Endothelial cell of umbilical vein (primary cell): ENCODE measurements around the gene ATG14.

ENCODE experiments used
- POLR2A ChIP-seq: IDR thresholded peaks from 2 replicates; pipeline ENCODE4 v1.6.1; 2012; ENCODE audit warnings: low read depth, mild to moderate bottlenecking, control low read depth, low read length
- TF ChIP-seq, protein P1 (sequence below), 2 donors: IDR thresholded peaks; 1 replicate in 1 of 2; 2 replicates in 1 of 2; pipeline ENCODE4 v1.5.1; 2011; ENCODE audit warnings: low read length in 2 of 2, mild to moderate bottlenecking in 2 of 2, moderate library complexity in 2 of 2, control low read depth in 1 of 2, inconsistent platforms in 1 of 2, low read depth in 1 of 2; ENCODE audit not compliant: insufficient read depth in 1 of 2; ENCODE audit errors: extremely low read depth in 1 of 2

DNA sequence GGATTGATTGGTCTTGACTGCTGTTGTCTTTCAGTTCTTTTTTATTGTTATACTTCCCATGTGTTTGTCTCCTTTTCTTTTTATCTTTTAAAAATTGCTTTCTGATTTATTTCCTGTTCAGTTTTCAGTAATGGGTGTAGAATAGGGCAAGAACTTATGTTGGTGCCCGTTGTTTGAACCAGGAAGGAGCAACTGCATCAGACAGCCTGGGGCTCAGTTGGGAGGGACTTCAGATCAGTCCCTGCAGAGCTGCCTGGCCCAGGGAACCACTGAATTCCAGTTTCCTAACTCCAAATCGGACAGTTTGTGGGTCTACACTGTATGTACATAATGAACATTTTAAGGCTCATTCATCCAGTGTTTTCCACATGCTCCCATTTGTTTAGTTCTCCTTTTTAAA, 75.5 kb downstream of the ATG14 start:
- TF ChIP-seq, protein P1, sequence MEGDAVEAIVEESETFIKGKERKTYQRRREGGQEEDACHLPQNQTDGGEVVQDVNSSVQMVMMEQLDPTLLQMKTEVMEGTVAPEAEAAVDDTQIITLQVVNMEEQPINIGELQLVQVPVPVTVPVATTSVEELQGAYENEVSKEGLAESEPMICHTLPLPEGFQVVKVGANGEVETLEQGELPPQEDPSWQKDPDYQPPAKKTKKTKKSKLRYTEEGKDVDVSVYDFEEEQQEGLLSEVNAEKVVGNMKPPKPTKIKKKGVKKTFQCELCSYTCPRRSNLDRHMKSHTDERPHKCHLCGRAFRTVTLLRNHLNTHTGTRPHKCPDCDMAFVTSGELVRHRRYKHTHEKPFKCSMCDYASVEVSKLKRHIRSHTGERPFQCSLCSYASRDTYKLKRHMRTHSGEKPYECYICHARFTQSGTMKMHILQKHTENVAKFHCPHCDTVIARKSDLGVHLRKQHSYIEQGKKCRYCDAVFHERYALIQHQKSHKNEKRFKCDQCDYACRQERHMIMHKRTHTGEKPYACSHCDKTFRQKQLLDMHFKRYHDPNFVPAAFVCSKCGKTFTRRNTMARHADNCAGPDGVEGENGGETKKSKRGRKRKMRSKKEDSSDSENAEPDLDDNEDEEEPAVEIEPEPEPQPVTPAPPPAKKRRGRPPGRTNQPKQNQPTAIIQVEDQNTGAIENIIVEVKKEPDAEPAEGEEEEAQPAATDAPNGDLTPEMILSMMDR (IDR thresholded peaks at IDR 0.05; ENCODE audit: extremely low read depth in 1 of 2, insufficient read depth in 1 of 2, low read depth in 1 of 2, low read length in 2 of 2) = no peak
- TF ChIP-seq POLR2A = no peak
